PC-3 (cell line): Measurements from ENCODE around the gene FSCN2. TPM values are rescaled to one million over a fixed set of nuclear protein-coding genes. Genes with fewer than 3 reads are reported as not detected.
A peak's percentile ranks its signal among the peaks of the same experiment; 100 is the strongest.

Source experiments
- ATAC-seq: fragments of 200-7000 bp; cut with Tn5 transposase; 2 replicates; pipeline ENCODE4 v1.9.1; 2020; ENCODE audit warnings: mild to moderate bottlenecking, moderate library complexity
- BruUV-seq: library from RNA; stranded (reverse); fragments of 400-500 nt; replicated peaks from 2 replicates; lab custom pipeline; 2021; lab: Mats Ljungman, UMichigan
- CTCF ChIA-PET: fragments of 300-600 bp; sonication (Branson Sonifier 250); formaldehyde crosslinking; loops from one replicate; lab custom pipeline; 2022; ENCODE audit warnings: antibody characterized with exemption; lab: Charles Lee
- POLR2A ChIA-PET: fragments of 300-600 bp; sonication (Branson Sonifier 250); formaldehyde crosslinking; loops from one replicate; lab custom pipeline; 2022; ENCODE audit warnings: antibody characterized with exemption; ENCODE audit not compliant: unreplicated experiment; lab: Charles Lee
- DNase-seq: peaks from one replicate; pipeline ENCODE4 v3.0.0-alpha.2; 2015
- H2AFZ ChIP-seq: fragments of 300-600 bp; sonication (generic); 2 replicates; pipeline ENCODE4 v1.6.0; 2016; ENCODE audit warnings: antibody characterized with exemption, low read length
- H3F3A ChIP-seq: fragments of 300-600 bp; sonication (generic); one replicate; pipeline ENCODE4 v1.6.0; 2017; ENCODE audit warnings: antibody characterized with exemption, low read length, control low read depth, mild to moderate bottlenecking; ENCODE audit not compliant: unreplicated experiment
- H3K27ac ChIP-seq: fragments of 300-600 bp; sonication (generic); 2 replicates; pipeline ENCODE4 v1.5.1; 2016; ENCODE audit warnings: mild to moderate bottlenecking, low read length
- H3K27me3 ChIP-seq: fragments of 300-600 bp; sonication (generic); 2 replicates; pipeline ENCODE4 v1.6.1; 2016; ENCODE audit warnings: low read length, mixed read lengths
- H3K36me3 ChIP-seq: fragments of 300-600 bp; sonication (generic); 2 replicates; pipeline ENCODE4 v1.6.1; 2016; ENCODE audit warnings: low read depth, mixed run types, low read length, mixed read lengths
- H3K4me1 ChIP-seq: fragments of 300-600 bp; sonication (generic); 2 replicates; pipeline ENCODE4 v1.5.1; 2016; ENCODE audit warnings: low read length; ENCODE audit not compliant: insufficient read depth
- H3K4me2 ChIP-seq: fragments of 300-600 bp; sonication (generic); 2 replicates; pipeline ENCODE4 v1.6.0; 2016; ENCODE audit warnings: low read length
- H3K4me3 ChIP-seq: fragments of 300-600 bp; sonication (generic); 2 replicates; pipeline ENCODE4 v1.5.1; 2016; ENCODE audit warnings: mild to moderate bottlenecking, low read length, mixed read lengths
- H3K79me2 ChIP-seq: fragments of 300-600 bp; sonication (generic); 2 replicates; pipeline ENCODE4 v1.6.1; 2017; ENCODE audit warnings: low read length, mixed read lengths
- H3K9ac ChIP-seq: fragments of 300-600 bp; sonication (generic); 2 replicates; pipeline ENCODE4 v1.6.0; 2016; ENCODE audit warnings: mild to moderate bottlenecking, low read length
- H3K9me2 ChIP-seq: fragments of 300-600 bp; sonication (generic); replicated peaks from 2 replicates; pipeline ENCODE4 v1.6.1; 2016; ENCODE audit warnings: mixed run types, low read length, mixed read lengths
- H3K9me3 ChIP-seq: fragments of 300-600 bp; sonication (generic); 2 replicates; pipeline ENCODE4 v1.6.1; 2016; ENCODE audit warnings: low read length, mixed read lengths
- H4K20me1 ChIP-seq: fragments of 300-600 bp; sonication (generic); 2 replicates; pipeline ENCODE4 v1.6.1; 2016; ENCODE audit warnings: low read length, mixed read lengths
- CTCF ChIP-seq: fragments of 300-600 bp; sonication (generic); conservative IDR thresholded peaks from 2 replicates; pipeline ENCODE4 v1.5.1; 2017; ENCODE audit warnings: antibody characterized with exemption, low read depth, mild to moderate bottlenecking, low read length
- EZH2 ChIP-seq: fragments of 300-600 bp; sonication (generic); IDR thresholded peaks from one replicate; pipeline ENCODE4 v1.6.1; 2017; ENCODE audit warnings: antibody characterized with exemption, mild to moderate bottlenecking, low read length; ENCODE audit not compliant: unreplicated experiment
- EZH2phosphoT487 ChIP-seq: fragments of 300-600 bp; sonication (generic); IDR thresholded peaks from 2 replicates; pipeline ENCODE4 v1.6.1; 2018; ENCODE audit warnings: mild to moderate bottlenecking, antibody characterized with exemption, low read length, borderline replicate concordance
- intact Hi-C: fragments of 100-400 bp; cut with micrococcal nuclease; formaldehyde crosslinking; loops from 2 replicates; pipeline ENCODE4 v1.9.0; 2023
- total RNA-seq: library from RNA; depleted of rRNA; stranded (reverse); fragments of >200 nt; gene quantifications from 2 replicates; pipeline ENCODE4 v1.2.3, GENCODE V29; 2014

FSCN2 gene
- total RNA-seq, 1 experiment from 2014 or later: 0.87 TPM

DNA sequence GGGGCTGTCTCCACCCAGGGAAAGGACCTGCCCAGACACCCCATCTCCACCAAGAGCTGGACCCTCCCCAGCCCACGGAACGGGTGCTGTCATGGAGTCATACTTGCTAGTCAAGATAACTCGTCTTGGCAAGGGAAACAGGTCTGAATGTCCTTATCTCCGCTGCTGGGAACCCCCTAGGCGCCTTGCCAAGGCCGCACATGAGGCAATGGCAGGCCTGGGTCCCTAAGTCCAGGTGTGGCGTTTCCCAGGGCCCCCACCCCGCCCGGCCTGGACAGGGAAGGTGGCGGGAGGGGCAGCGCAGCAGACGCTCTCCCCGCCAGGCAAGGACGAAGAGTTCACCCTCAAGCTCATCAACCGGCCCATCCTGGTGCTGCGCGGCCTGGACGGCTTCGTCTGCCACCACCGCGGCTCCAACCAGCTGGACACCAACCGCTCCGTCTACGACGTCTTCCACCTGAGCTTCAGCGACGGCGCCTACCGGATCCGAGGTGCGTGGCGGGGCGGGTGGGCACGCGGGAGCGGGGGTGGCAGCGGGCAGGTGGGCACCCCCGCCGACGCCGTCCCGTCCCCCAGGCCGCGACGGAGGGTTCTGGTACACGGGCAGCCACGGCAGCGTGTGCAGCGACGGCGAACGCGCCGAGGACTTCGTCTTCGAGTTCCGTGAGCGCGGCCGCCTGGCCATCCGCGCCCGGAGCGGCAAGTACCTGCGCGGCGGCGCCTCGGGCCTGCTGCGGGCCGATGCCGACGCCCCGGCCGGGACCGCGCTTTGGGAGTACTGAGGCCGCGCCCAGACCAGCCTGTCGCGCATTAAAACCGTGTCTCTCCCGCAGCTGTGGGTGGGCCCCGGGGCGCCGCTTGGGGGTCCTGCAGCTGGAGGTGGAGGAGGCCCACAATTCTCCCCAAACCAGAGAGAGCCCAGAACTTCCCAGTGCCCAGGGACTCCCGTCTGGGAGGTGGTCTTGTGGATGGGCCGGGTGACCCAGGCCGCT lies 8.4 kb downstream of the FSCN2 start:
- H3K4me3 ChIP-seq: no peak overlapping the region
- DNase-seq (no peak), ATAC-seq (no peak)
- no peaks in the 10 kb centered on the region for H3K36me3 ChIP-seq
- no TSS peak for BruUV-seq
- no peaks in the 10 kb centered on the region for H3K27me3 ChIP-seq
- no peaks in the 10 kb centered on the region for H3K79me2 ChIP-seq
- H3F3A ChIP-seq: no peaks in the 10 kb centered on the region
- intact Hi-C loops: no loop called here
- no peaks in the 10 kb centered on the region for H3K9me2 ChIP-seq
- H3K4me1 ChIP-seq: no peaks in the 10 kb centered on the region
- no peak overlapping the region for H3K9ac ChIP-seq
- no peak overlapping the region for H2AFZ ChIP-seq
- no peak overlapping the region for H3K4me2 ChIP-seq
- TF ChIP-seq EZH2 (no peak), CTCF (no peak), EZH2phosphoT487 (no peak)
- H4K20me1 ChIP-seq: no peaks in the 10 kb centered on the region
- CTCF ChIA-PET: no interaction called here
- H3K9me3 ChIP-seq: no peaks in the 10 kb centered on the region
- POLR2A ChIA-PET: no interaction called here
- H3K27ac ChIP-seq: no peak overlapping the region

DNA sequence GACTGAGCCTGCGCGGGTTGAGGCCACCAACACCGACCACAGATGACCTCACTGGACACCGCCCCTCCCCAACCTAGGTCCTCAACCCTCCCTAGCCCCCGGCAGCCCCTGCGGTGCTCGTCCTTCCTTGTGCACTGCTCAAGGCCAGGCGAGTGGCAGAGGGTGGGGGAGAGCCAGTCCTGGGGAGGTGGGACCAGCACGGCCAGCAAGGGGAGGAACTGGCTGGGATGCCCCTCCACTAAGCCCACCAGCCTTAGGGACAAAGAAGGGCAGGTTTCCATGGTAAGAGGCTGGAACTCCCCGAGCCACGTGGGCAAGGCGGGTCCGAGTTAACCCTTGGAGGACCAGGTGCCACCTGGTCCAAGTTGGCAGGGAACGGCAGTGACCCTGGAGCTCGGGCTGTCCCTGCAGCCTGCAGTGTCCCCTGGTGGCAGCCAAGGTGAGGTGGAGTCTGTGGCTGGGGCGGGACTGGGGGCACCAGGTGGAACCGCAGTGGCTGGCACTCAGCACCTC lies 9.2 kb downstream of the FSCN2 start:
- Histone ChIP-seq H3K4me2 (no peak overlapping the region), H3F3A (no peaks in the 10 kb centered on the region), H2AFZ (no peak overlapping the region), H3K36me3 (no peaks in the 10 kb centered on the region), H3K27me3 (no peaks in the 10 kb centered on the region), H3K9ac (no peak overlapping the region), H3K9me2 (no peaks in the 10 kb centered on the region), H3K9me3 (no peaks in the 10 kb centered on the region), H3K4me3 (no peak overlapping the region), H3K4me1 (no peaks in the 10 kb centered on the region), H3K79me2 (no peaks in the 10 kb centered on the region), H4K20me1 (no peaks in the 10 kb centered on the region), H3K27ac (no peak overlapping the region)
- no TSS peak for BruUV-seq
- peak; percentile 65 for TF ChIP-seq CTCF
- no peak for TF ChIP-seq EZH2phosphoT487
- ATAC-seq (peak; percentile 39), DNase-seq (peak; percentile 33)
- POLR2A ChIA-PET: no interaction called here
- CTCF ChIA-PET: interaction anchor here (0.6 kb wide), 1 partner anchor 19 kb away, joined by 3 read pairs; no protein-coding TSS in a partner anchor
- intact Hi-C loops: no loop called here
